Ovary (tissue), 9 donors: ENCODE results near the gene HPSE2. TPM values are rescaled to one million over a fixed set of nuclear protein-coding genes. Genes with fewer than 3 reads are reported as not detected.
"Not testable (repeated sequence)": the region's sequence is repeated elsewhere in the genome, so short reads cannot be mapped to it uniquely, and the experiment has no call there.

Experiments
- DNase-seq, 5 donors: peaks; one replicate each; pipeline ENCODE4 v3.0.0-alpha.2; 2019 to 2020
- H3K27ac ChIP-seq, 2 donors: fragments of 200-600 bp; one replicate each; pipeline versions ENCODE4 v1.5.1 to v1.8.0; 2019 to 2022
- H3K27me3 ChIP-seq: fragments of 200-600 bp; one replicate; pipeline ENCODE4 v1.8.0; 2022
- H3K36me3 ChIP-seq: fragments of 200-600 bp; sonication (generic); one replicate; pipeline ENCODE4 v1.5.1; 2019
- H3K4me1 ChIP-seq: one replicate; pipeline ENCODE4 v1.8.1; 2013; ENCODE audit warnings: mild to moderate bottlenecking, moderate library complexity; ENCODE audit not compliant: insufficient read depth
- H3K4me3 ChIP-seq: fragments of 200-600 bp; sonication (generic); one replicate; pipeline ENCODE4 v1.5.1; 2017
- H3K9me3 ChIP-seq, 2 donors: fragments of 200-600 bp in 1 of 2; sonication (generic) in 1 of 2; one replicate each; pipeline versions ENCODE4 v1.5.1 to v1.8.1; 2013 to 2019; ENCODE audit warnings: mild to moderate bottlenecking in 1 of 2, moderate library complexity in 1 of 2
- CTCF ChIP-seq, 3 donors: fragments of 450-650 bp in 2 of 3; fragments of 200-600 bp in 1 of 3; IDR thresholded peaks; one replicate each; pipeline versions ENCODE4 v1.5.1 to v1.8.0; 2016 to 2022; ENCODE audit warnings: antibody characterized with exemption in 3 of 3, mild to moderate bottlenecking in 1 of 3
- EP300 ChIP-seq: sonication (generic); formaldehyde crosslinking; IDR thresholded peaks from one replicate; pipeline ENCODE4 v1.6.1; 2017; ENCODE audit warnings: antibody characterized with exemption
- POLR2A ChIP-seq: fragments of 450-650 bp; IDR thresholded peaks from one replicate; pipeline ENCODE4 v1.6.1; 2017; ENCODE audit warnings: antibody characterized with exemption, mild to moderate bottlenecking, moderate library complexity
- WGBS, 3 donors: extraction: QIAGEN DNeasy Blood & Tissue Kit in 1 of 3; methylation state at CpG; one replicate each; pipeline versions ENCODE4 v1.1.5 to v1.1.7; 2013 to 2017; 5-methylcytosine and 5-hydroxymethylcytosine counted together
- intact Hi-C, 4 donors: fragments of 100-400 bp; cut with DNase I; formaldehyde crosslinking; loops; one replicate each; pipeline versions ENCODE4 v1.11.0 to v1.15.1; 2022 to 2023
- polyA plus RNA-seq, 2 donors: library from polyadenylated mRNA; stranded (reverse); fragments of 200-250 nt in 1 of 2; fragments of 350-450 nt in 1 of 2; fragmentation: Illumina TruSeq in 1 of 2; extraction: RNeasy Lipid Tissue Mini Kit (QIAGEN cat#74804) in 1 of 2; gene quantifications; one replicate each; pipeline ENCODE4 v1.2.3, GENCODE V29; 2013 to 2014
- total RNA-seq, 7 donors: library from RNA; depleted of rRNA in 2 of 7; stranded (reverse); fragments of >200 nt in 2 of 7; fragmentation: NEBNext Ultra II Directional in 3 of 7; extraction: Animal tissue kit (Norgen Biotek cat#: 25700) in 3 of 7; gene quantifications; one replicate each; pipeline versions ENCODE4 v1.1.0 to v1.2.4, GENCODE V29; 2016 to 2023
- donor health status: DM: no; HTN: no; CAD: no; lungs with moderate emphysema.
- donor health status: DM: no; HTN: no; CAD: no.
- donor health status: Bipolar disorder and iron deficiency.
- donor health status: DM: yes; HTN: yes; CAD: no.
- donor health status: DM: no; HTN: no; CAD: no.
- donor health status: DM: yes; HTN: yes; CAD: no.

Gene HPSE2
- total and polyA plus RNA-seq, 9 donors, result 0.07 to 1.2 (median 0.12) TPM; not detected in 4

- intact Hi-C loops, result no loop called here
- Histone ChIP-seq H3K27me3 (no peaks in the 10 kb centered on the region), H3K4me1 (no peaks in the 10 kb centered on the region), H3K36me3 (no peaks in the 10 kb centered on the region), H3K4me3 (no peak overlapping the region), H3K27ac (no peak overlapping the region), H3K9me3 (no peaks in the 10 kb centered on the region)
- TF ChIP-seq CTCF (IDR thresholded peaks at IDR 0.05), result no peak
- TF ChIP-seq POLR2A, result no peak
- TF ChIP-seq EP300, result no peak
- no peak for DNase-seq
Measured at GRCh38 chr10:98910048-98910447, 325.6 kb downstream of the HPSE2 start.

DNA sequence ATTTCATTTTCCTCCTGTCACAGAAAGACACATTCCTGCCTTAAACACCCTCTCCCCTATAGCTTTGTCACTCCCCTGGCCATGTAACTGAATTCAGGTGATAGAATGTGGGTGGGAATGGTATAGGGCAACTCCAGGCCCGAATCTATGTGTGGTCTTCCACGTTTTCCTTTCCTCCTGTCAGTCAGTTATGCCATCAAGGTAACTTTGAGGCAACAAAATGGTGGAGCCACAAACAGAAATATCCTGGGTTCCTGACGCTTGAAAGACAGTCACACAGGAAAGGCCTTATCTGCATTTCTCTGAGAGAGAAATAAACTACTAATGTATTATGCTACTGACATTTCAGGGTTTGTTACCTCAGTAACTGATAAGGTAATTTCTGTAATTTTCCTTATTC is 326.8 kb downstream of the HPSE2 start:
- no peaks in the 10 kb centered on the region for H3K36me3 ChIP-seq
- TF ChIP-seq POLR2A (no peak), CTCF (IDR thresholded peaks at IDR 0.05) (no peak), EP300 (no peak)
- H3K27me3 ChIP-seq, result no peaks in the 10 kb centered on the region
- H3K27ac ChIP-seq, result no peak overlapping the region
- H3K9me3 ChIP-seq, result no peaks in the 10 kb centered on the region
- 87 to 89% (median 89%) methylated on average over 3 of the region's 3 CpGs for WGBS, 3 donors
- no peak for DNase-seq
- H3K4me1 ChIP-seq, result no peaks in the 10 kb centered on the region
- no peak overlapping the region for H3K4me3 ChIP-seq
- intact Hi-C loops, result no loop called here

DNA sequence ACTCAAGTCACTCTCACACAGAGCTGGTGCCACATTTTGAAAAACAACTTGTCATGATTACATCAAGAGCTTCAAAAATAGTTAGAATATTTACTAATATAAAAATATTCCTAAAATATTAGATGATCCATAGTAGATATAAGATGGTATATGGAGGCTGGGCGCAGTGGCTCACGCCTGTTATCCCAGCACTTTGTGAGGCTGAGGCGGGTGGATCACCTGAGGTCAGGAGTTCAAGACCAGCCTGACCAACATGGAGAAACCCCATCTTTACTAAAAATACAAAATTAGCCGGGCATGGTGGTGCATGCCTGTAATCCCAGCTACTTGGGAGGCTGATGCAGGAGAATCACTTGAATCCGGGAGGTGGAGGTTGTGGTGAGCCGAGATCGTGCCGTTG is 327.4 kb downstream of the HPSE2 start:
- H3K4me3 ChIP-seq, H3K4me1 ChIP-seq, DNase-seq, H3K27ac ChIP-seq, H3K36me3 ChIP-seq, H3K27me3 ChIP-seq, H3K9me3 ChIP-seq, intact Hi-C loops: not testable (repeated sequence)
- WGBS, 3 donors, result 93 to 97% (median 95%) methylated on average over 8 of the region's 8 CpGs

DNA sequence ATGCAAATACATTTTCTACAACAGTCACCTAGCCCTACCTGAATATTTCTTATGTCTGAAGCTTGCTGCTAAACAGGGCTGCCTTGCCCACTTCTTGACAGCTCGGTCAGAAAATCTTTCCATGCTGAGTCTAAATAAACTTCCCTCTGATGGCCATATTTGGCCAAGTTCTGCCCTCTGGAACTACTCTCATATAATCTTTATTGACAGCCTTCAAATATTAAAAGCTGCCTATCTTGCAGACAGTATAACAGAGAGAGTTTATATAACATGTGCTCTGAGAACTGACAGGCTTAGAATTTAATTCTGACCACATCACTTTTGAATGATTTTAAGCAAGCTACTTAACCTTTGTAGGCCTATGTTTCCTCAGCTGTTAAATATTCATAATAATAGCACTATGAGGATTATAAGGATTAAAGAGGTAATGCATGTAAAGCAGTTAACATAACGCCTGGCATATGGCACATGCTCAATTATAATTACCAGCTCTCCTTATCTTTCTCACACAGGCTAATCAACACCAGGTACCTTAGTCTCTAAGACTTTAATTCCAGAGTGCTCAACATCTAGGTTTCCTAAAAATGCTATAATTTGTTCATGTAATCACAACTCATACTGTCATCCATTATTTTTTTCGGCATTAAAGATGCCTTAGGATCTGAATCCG is 334.1 kb downstream of the HPSE2 start:
- Histone ChIP-seq H3K9me3 (no peaks in the 10 kb centered on the region), H3K27ac (no peak overlapping the region), H3K27me3 (no peaks in the 10 kb centered on the region), H3K36me3 (no peaks in the 10 kb centered on the region), H3K4me3 (no peak overlapping the region), H3K4me1 (no peaks in the 10 kb centered on the region)
- intact Hi-C loops, result no loop called here
- TF ChIP-seq POLR2A, result no peak
- no peak for TF ChIP-seq EP300
- no peak for TF ChIP-seq CTCF (IDR thresholded peaks at IDR 0.05)
- DNase-seq, result no peak
- WGBS, 3 donors, result 82 to 85% (median 84%) methylated on average over 4 of the region's 4 CpGs

DNA sequence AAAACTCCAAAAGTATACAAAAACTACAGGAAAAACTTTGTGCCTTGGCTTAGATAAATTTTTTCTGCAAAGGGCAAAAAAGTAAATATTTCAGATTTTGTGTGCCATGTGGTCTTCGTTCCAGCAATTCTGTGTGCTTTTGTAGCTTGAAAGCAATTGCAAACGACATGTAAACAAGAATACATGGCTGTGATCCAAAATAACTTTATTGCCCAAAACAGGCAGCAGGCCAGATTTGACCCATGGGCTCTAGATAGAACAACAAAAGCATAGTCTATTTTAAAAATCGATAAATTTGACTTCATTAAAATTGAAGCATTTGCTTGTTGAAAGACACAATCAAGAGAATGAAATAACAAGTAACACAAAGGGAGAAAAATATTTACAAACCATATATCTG is 336.6 kb downstream of the HPSE2 start:
- H3K36me3 ChIP-seq, result no peaks in the 10 kb centered on the region
- no peaks in the 10 kb centered on the region for H3K27me3 ChIP-seq
- H3K4me3 ChIP-seq, result no peak overlapping the region
- no peaks in the 10 kb centered on the region for H3K9me3 ChIP-seq
- TF ChIP-seq EP300, result no peak
- no peak for TF ChIP-seq CTCF (IDR thresholded peaks at IDR 0.05)
- H3K27ac ChIP-seq, result no peak overlapping the region
- WGBS, 3 donors, result 29 to 43% (median 33%) methylated on average over 3 of the region's 3 CpGs
- H3K4me1 ChIP-seq, result no peaks in the 10 kb centered on the region
- no peak for DNase-seq
- intact Hi-C loops, result no loop called here
